ENCODE results near the gene MAP1B.

DNA sequence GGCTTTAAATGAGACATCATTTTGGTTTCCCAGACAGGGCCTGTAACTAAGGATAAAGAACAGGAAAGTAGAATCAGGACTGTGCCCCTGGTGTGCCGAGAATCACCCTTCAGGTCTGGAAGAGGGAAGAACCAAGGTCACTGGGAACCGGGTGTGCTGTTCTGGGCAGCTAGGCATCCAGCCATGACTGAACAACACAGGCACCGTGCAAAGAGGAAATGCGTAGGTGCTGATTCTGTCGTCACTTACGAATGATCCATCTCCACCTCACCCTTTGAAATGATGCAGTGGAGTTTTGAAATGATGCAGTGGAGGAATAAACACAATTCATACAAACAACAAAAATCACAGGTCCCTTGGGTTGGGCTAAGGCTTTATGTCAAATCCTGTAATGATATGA, 64.4 kb downstream of the MAP1B start:
- TF ChIP-seq, protein P1, sequence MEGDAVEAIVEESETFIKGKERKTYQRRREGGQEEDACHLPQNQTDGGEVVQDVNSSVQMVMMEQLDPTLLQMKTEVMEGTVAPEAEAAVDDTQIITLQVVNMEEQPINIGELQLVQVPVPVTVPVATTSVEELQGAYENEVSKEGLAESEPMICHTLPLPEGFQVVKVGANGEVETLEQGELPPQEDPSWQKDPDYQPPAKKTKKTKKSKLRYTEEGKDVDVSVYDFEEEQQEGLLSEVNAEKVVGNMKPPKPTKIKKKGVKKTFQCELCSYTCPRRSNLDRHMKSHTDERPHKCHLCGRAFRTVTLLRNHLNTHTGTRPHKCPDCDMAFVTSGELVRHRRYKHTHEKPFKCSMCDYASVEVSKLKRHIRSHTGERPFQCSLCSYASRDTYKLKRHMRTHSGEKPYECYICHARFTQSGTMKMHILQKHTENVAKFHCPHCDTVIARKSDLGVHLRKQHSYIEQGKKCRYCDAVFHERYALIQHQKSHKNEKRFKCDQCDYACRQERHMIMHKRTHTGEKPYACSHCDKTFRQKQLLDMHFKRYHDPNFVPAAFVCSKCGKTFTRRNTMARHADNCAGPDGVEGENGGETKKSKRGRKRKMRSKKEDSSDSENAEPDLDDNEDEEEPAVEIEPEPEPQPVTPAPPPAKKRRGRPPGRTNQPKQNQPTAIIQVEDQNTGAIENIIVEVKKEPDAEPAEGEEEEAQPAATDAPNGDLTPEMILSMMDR (conservative IDR thresholded peaks at IDR 0.05 in 1 of 2, IDR thresholded peaks at IDR 0.05 in 1 of 2; ENCODE audit: extremely low read depth in 1 of 2, insufficient read depth in 1 of 2, low read depth in 1 of 2, low read length in 2 of 2), result no peak
- TF ChIP-seq EZH2 (IDR thresholded peaks at IDR 0.05; ENCODE audit: borderline replicate concordance, low read length), result no peak

Measured in mammary epithelial cell (primary cell).